HG03025 (cell line): Measurements from ENCODE around the gene HEYL.

ENCODE experiments used
- ATAC-seq: cut with Tn5 transposase; IDR thresholded peaks from one replicate; pipeline ENCODE4 v1.9.1; 2021; ENCODE audit warnings: mild to moderate bottlenecking, moderate library complexity; ENCODE audit not compliant: unreplicated experiment, low FRiP score

HEYL gene

DNA sequence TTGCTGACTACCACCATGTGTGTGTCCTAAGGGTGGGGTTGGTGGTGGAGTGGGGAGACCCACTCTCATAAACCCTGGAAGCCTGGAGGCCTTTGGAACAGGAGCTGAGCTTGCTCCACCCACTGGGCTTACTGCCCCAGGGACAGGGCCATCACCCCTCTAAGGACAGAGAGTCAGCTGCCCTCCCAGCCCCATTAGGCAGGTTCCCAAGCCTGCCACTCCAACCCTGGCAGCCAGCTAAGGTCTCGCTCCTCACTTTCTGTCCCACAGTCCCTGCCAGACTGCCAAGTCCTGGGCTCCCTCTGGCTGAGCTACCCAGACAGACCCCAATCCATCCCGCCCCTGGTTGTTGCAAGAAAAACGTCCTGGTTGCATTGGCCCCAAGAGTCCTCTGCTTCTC lies 28.7 kb upstream of the HEYL start:
- ATAC-seq: no peak

DNA sequence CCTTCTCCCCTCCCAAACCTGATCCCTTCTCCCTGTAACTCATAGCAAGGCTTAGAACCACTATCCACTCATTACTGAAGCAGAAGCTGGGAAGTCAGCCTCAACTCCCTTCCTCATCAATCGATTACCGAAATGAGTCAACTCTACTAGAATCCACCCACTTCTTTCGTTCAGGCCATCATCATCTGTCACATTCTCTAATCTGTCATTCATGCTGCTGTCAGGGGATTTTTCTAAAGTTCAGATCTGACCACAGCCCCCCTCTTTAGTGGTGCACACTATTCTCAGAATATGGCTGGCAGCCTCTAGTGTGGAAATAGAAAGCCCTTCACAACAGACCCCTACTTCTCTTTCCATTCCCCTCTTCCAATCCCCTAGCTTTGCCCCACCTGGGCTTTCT lies 27.3 kb upstream of the HEYL start:
- ATAC-seq: peak; percentile 64

DNA sequence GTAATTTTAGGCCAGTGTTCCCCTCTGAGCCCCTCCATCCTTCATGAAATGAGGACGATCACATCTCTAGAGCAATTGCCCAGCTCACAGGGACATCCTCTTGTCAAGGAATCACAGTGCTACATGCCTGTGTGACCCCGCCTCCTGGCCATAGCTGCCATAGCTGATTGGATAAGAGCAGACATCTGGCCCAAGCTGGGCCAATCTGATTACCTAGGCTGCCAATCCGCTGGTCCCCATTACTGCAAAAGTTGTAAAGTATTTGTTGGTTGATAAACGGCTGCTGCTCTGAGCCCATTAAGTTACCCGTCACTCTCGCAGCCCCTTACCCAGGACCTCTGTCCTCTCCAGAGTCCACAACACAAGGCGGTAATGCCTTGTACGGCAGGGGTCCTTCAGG lies 24.1 kb upstream of the HEYL start:
- ATAC-seq: no peak

DNA sequence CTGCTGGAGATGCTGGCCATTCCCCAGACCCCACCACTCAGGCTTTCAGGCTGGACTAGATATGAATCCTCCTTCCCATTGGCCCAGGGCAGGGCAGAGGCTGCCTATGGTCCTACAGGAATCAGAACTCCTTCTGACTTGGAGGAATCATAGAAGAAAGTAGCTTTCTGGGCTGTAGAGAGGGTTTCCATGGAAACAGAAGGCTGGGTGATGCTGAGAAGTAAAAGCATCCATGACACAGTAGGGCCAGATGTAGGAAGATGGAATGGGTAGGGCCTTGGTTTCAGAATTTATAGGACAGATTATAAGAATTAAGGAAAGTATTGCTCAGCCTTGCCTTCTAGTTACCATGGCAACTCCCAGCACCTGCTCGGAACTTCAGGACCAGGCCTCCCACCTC lies 23.4 kb upstream of the HEYL start:
- ATAC-seq: no peak

DNA sequence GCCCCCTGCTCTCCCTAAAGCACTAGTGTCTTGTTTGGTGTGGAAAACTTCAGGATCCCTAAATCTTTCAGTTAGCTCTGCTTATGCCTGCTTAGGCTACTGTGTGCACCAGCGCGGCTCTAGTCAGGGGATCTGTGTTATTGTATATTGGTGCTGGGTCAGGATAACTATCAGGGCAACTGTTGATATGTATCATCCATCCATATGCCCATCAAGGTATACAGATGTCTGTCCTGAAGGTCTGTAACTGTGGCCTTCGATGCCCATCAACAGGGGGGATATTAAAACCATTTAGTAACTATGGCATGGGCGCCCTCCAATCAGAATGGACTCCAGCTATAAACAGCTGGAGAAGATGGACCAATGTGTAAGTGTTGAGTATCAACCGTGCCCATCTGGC lies 20.1 kb upstream of the HEYL start:
- no peak for ATAC-seq

DNA sequence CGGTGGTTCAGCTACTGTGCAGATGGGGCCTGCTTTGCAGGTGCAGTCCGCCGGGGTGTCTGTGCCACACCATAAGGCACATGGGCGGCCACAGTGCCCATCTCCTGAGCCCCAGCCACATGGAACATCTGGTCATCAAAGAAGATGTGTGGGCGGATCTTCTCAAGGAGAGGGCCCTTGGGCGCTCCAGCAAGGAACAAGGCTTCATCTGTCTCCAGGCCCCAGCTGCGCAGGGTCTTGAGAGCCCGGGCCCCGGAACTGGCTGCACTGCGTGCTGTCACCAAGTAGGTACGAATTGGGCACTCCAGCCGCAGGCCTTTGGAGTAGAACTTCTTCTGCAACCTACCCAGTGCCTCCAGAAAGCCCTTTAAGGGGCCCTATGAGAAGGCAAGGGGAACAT lies 19.7 kb upstream of the HEYL start:
- ATAC-seq: no peak

DNA sequence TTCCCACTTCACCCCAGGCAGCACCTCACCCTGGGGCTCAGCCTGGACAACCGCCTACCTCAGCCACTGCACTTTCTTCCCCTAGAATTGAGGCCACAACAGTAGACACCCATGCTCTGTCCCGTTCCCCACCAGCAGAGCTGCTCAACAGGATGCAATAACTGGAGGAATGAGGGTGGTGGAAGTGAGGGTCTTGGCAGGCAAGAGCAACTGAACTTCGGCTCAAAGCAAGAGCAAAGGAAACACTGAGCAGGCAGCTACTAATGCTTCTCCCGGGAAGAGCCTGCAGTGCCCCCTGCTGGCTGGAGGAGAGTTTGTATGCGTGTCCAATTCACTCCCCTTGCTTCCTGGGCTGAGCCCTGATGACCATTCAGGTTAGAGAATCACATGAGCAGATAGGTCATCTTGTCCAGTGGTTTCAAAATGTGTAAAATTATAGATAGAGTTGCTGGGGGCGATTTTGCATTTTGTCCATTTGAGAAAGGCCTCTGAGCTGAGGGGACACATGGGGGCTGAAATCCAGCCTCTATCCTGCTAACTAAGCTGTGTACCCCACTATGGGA lies 18.6 kb upstream of the HEYL start:
- no peak for ATAC-seq

DNA sequence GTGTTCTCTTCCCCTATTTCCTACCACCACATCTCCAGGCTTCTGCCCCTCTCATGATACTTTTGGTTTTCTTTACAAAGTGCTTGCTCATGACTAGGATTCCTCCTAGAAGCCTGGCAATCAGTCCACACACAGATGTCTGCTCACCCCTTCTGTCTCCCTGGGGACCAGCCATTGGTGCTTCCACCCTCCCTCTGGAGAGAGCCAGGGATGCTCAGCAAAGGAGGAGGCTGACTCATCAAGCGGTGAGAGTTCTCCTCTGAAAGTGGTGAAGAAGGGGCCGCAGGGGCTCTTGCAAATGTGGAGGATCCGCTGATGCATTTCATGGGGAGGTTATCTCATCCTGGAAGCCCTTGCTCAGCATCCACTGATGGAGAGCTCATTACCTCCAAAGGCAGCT lies 18.0 kb upstream of the HEYL start:
- no peak for ATAC-seq

DNA sequence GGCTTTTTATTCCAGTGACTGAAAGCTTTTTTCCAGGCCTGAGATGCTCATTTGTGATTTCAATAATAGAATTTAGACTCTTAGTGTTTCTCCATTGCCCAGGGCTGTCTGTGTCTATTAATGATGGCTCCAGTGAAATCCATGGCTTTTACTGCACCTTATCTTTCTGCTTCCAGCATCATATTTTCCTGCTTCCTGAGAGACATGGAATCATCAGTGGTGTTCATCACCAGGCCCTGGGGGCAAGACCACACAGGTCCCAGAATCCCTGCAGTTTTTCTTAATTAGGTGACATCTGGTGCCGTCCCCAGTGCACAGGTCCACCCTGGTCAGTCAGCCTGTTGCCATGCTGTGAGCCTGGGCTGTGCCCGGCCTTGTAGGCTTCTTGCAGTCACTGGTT lies 16.9 kb upstream of the HEYL start:
- ATAC-seq: no peak

DNA sequence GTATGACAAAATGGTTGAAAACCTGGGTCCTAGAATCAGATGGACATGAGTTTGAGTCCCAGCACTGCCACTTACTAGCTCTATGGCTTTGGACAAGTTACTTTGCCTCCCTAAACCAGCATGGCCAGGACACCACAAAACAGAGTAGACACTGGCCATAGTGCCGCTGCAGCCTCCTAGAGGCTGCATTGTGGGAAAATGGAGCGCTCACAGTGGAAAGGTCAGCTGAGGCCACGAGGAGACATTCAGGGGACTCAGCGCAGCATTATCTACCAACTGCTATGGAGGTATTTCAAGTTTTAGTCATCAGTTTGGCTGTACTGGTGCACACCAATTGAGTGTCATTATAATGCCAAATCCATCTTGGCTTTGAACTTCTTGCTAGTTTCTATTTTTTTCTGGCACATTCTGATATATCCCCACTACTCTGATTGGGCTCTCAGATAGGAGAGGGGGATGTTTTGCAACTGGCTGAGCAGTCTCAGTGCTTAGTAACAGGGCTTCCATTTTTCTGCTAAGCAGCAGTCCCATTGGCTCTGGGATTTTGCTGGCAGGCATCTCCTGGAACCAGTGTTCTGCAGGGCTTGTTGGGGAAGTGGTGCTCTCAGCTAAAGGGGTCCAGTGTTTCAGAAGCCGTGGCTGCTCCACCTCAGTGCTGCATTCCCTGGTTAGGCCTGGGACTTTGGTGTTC lies 16.3 kb upstream of the HEYL start:
- ATAC-seq: no peak

DNA sequence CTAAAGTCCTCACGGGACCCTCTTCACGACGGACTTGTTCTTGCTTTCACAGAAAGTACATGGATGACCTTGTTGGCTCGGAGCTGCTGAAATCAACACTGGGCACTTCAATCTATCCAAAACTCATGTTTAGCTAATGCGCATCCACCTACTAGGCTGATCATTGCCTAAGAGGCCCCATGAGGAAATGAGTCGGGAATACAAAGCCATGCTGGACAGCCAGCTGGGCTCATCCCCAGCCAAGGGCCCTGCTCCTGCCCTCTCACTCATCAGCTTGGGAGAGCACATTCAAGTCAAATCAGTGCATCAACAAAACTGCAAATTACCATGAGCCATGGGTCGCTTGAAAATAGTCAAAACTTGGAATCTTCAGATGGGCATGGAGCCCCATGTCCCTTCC lies 14.8 kb upstream of the HEYL start:
- ATAC-seq: no peak

DNA sequence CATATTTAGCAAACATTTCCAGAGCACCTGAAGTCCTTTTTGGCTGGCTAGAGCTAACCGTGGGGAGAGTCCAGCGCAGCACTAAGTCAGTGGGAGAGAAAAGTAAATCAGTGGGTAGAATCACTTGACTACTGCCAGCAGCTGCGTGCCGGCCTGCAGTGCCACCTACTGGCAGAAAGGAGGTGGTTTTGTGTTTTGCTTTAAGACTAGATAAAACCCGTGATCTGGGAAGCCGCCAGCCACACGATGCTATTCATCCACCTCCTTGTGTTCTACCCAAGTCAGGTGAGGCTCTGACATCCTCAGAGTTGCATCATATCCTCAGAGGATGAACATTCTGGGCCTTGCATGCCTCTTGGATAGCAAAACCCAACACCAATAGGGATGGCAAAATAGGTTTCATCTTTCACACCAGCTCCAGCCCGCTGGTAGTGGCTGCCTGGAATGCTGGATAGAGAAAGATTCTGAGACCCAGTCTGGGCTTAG lies 14.1 kb upstream of the HEYL start:
- ATAC-seq: no peak

DNA sequence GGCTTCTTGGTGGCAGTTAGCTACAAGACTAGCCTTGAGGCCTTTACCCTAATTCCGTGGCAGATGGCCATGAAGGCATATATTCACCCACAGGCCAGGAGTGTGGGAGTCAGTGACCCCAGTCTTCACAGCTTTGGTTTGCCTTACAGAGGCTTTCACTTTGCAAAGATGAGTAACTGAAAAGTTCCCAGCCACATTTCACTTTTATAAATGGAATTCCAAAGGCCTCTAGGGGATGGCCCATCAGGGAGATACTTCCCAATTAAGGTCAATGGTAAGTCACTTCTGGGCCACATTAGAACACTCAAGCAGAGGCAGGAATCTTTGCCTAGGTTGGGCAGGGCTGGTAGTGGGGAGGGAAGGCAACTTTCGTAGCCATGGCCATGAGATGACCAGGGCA lies 13.1 kb upstream of the HEYL start:
- no peak for ATAC-seq

DNA sequence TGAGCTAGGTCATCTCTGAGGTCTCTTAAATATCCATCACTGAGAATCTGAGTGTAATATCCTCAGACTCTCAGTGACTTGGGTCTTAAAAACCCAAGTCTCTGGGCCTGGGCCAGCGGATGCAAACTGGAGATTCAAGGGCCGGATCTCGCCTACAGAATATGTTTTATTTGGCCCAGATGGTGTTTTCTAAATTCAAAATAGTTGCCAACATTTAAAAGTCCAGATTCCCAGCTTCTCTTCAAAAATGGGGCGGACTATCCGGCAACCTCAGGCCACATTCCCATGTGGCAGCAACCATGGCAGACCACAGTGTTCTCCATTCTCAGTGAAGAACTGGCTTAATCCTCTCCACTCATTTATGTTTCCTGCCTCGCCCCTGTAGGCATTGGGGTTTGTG lies 12.7 kb upstream of the HEYL start:
- no peak for ATAC-seq

DNA sequence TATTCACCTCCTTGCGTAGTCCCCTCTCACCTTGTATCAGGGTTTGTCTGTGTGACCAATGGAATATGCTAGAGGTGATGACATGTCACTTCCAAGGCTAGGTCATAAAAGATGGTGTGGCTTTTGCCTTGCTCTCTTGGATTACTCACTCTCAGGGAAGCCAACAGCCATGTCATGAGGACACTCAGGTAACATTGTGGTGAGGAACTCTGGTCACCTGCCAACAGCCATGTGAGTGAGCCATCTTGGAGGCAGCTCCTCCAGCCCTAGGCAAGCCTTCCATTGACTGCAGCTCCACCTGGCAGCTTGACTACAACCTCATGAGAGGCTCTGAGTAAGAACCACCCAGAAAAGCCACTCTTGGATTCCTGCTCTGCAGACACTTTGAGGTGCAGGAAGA lies 11.0 kb upstream of the HEYL start:
- ATAC-seq: no peak

DNA sequence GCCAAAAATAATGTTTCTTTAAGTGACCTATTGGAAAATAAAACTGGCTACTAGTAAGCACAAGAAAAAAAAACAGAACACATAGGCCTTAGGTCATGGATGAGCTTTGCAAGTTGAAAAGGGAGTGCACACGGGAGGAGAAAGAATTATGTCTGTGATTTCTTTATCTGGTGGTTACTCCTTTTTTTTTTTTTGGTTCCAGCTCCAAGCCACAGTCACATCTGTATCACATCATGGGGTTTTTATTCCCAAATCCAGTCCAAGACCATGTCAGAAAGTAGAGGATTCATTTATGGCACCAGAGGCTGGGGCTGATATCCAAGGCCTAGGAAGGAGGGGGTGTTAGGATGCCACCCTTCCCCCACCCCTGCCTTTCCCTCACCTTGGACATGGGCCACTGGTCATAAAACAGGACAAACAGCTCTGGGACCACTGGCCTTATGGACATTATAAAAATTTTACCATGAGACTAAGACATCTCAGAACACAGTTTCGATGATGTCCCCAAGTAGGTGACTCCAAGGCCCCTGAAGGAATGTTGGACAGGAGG lies 10.3 kb upstream of the HEYL start:
- ATAC-seq: no peak

DNA sequence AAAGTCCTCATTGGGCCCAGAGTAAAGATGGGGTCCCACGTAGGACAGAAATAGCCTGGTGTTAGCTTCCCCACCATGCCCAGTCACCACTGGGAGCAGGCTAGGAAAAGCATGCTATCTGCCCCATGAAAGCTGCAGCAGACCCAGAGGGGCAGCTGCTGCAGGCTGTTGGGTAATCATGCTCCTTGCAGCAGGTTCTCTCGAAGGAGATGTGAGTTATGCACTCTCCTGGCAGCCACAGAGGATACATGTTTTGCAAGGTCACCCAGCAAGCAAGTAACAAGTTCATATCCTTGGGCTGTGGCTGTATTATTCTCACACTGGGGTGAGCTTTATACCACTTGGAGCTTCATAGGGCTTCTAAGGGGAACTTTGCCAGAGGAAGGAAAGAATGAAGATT lies 9.1 kb upstream of the HEYL start:
- no peak for ATAC-seq

DNA sequence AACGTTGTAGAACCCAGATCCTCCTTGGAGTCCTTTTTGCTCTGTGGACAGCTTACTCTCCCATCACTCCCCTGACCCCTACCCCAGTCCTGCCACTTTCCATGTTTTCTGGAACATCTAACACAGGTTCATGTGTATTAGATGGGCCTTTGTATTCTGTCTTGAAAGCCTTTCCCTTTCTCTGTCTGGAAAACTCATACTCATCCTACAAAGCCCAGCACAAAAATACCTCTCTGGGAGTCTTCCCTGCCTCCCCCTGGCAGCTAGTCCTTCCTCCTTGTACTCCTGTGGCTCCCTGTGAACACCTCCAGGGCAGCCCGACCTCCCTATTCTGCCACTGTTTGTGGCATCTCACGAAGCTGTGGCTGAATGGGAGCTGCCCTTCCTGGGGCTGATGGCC lies 7.8 kb upstream of the HEYL start:
- no peak for ATAC-seq

DNA sequence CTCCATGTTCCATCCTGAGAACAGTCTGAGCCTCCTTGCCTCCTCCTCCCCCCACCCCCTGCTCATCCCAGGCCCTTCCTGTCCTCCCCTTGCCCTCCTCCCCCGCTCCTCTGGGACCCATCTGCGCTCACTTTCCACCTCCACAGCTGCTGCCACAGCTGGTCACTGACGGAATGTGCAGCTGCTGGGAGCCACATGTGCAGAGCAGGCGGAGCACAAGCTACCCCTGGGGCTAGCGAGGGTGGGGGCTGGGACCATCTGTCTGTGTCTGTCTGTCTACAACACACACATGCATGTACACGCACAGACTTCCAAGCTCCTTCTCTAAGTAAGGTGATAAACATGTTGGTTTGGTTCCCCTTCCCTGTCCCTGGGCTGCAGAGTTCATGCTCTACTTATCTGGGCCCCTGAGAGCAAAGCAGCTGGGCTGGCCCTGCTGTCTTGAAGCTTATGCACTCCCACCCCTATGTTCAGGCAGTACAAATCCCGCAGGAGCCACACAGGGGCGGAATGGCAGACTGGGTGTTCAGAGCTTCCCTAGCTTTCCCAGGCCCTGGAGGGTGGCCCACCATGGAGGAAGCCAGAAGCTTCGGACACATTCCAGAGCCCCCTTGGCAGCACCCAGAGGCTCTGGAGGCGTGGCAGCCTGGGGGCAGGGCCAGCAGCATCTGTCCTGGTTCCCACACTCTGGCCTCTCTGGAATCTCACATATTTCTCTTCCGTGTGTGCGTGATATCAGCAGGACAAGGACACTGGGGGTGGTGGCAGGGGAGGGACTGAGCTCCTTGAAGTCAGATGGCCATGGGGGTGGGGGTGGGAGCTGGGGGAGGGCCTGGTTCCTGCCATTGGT lies 7.0 kb upstream of the HEYL start:
- no peak for ATAC-seq

DNA sequence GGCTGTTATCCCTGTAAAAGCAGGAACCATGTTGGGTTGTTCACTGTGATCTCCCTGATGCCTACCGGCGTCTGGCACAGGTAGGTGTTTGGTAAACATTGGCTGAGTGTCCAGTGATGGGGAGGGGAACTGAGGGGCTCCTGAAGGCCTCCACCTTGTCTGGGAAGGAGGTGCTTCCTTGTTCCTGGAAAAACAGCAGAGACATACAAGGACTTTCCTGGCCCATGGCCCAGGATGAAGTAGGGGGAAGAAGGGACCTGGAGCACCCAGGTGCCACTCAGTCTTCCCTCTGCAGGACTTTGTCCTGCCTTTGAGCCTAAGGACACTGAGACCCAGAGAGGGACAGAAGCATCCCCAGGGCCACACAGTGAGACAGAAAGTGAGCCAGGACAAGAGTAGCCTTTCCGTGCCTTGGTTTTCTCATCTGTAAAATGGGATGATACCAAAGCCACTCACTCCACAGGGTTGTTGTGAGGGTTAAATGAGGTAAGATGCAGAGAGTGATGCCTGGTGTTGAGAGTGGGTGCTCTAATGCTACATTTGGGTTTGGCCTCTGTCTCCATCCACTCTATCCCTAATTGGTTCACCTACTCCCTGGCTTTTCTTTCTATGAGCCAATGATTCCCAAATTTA lies 6.1 kb upstream of the HEYL start:
- ATAC-seq: no peak

DNA sequence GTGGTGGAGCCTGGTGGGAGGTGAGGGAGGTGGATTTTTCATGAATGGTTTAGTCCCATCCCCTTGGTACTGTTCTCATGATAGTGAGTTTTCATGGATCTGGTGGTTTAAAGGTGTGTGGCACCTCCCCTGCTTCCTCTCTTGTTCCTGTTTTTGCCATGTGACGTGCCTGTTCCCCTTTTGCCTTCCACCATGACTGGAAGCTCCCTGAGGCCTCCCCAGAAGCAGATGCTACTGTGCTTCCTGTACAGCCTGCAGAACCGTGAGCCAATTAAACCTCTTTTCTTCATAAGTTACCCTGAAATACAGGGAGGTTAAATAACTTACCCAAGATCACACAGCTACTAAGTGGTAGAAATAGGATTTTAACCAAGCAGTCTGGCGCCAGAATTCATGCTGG lies 4.3 kb upstream of the HEYL start:
- no peak for ATAC-seq
